ENCODE data around the gene LETM1. TPM values are rescaled to one million over a fixed set of nuclear protein-coding genes. Genes with fewer than 3 reads are reported as not detected.

LETM1 gene
- total and polyA plus RNA-seq, 4 experiments from 2014 or later = 6.5 to 42.8 (median 25.5) TPM

DNA sequence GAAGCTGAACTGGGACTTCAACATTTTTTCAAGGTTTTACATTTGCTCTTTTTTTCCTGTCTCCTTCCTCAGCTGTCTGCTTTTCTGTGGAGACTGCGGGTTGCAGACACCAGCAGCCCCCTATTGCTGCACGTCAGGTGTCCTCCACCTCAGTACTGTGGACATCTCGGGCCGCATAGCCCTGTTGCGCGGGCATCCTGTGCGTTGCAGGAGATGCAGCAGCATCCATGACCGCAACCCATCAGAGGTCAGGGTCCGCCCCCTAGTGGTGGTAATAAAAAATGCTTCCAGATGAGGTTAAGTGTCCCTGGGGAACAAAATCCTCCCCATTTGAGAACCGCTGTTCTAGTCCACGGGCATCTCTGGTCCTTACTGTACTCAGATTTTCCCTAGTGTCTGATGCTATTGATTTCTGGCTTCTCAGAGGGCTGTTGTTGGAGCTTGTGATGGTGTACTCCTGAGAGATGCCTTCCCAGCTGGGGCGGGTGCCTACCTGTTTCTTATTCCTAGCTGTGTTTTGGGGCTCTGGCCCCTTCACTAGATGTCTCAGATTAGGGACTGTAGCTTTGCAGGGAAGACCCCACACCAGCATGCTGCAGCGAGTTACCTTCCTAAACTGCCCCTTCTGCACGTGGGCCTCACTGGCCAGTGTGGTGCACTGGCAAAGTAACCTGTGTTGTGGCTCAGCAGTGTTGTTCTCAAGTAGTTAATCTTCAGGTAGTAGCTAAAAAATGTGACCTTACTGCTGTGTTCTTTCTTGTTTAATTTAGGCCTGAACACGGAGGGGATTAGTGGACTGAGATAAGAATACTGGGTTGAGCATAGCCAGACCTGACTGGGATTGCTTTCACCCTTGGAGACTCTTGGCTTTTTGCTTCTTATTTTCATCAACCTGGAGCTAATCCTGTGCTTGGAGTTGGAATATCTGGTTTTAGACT is 43.5 kb upstream of the LETM1 start:
- ChIA-PET CTCF (ENCODE audit: partially characterized antibody) (interaction anchor here (0.5 to 6.6 kb wide), 41 partner anchors 9 to 612 kb away, joined by 3 to 160 read pairs (median 4); partner anchors contain the start of gene LETM1), POLR2A (ENCODE audit: partially characterized antibody) (interaction anchor here (0.9 to 1.7 kb wide), 4 partner anchors 12 to 43 kb away, joined by 3 to 12 read pairs (median 4); partner anchors contain the start of gene LETM1)
- H3K4me3 Mint-ChIP-seq = peak overlapping the region in 4 of 8 donors; percentile 52 to 69 (median 56)

DNA sequence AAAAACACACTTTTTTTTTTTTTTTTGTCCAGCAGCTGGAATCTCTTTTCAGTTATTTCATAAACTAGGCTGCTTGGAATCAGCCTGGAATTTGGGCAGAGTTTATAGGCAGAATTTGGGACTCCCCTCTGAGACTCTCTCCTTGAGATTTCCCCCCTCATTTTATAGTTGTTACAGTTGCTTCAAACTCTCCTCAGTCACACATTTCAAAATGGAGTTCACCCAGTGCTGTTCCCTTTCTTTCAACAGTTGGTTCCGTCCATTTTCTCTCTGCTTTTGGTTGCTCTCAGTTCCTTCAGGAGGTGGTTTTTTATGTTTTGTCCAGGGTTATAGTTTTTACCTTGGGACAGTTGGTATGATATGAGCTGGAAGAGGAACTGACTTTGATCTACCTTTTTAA is 42.7 kb upstream of the LETM1 start:
- Histone ChIP-seq H3K27ac (ENCODE audit: low read depth, low read length) (no peak overlapping the region), H3K4me1 (ENCODE audit: insufficient read depth, low read length) (peaks cover 6% of the 10 kb centered on the region), H3K36me3 (ENCODE audit: insufficient read depth, low read length) (peaks cover 18% of the 10 kb centered on the region), H3K27me3 (ENCODE audit: insufficient read depth, low read length) (no peaks in the 10 kb centered on the region), H3K9me3 (ENCODE audit: control insufficient read depth in 1 of 2, low read length in 2 of 2) (no peaks in the 10 kb centered on the region), H3K4me3 (ENCODE audit: low read length in 2 of 2) (no peak overlapping the region)
- DNase-seq = no peak
- POLR2A ChIA-PET (ENCODE audit: partially characterized antibody) = interaction anchor here (0.8 to 1.7 kb wide), 3 partner anchors 29 to 151 kb away, joined by 3 to 12 read pairs (median 4); partner anchors contain the start of gene LETM1
- Mint-ChIP-seq H3K4me1 (peaks cover 12 to 21% (median 13%) of the 10 kb centered on the region in 4 donors), H3K27me3 (no peaks in the 10 kb centered on the region), H3K27ac (peak overlapping the region in 2 of 7 donors; percentile 19 to 38), H3K36me3 (peaks cover 23% of the 10 kb centered on the region in 2 donors), H3K9me3 (no peaks in the 10 kb centered on the region), H3K4me3 (no peak overlapping the region)
- intact Hi-C loops (cut with micrococcal nuclease) = loop anchor here (1.0 to 2.0 kb wide), 4 partner anchors 26 to 205 kb away; partner anchors contain the start of gene LETM1
- CTCF ChIA-PET (ENCODE audit: partially characterized antibody) = interaction anchor here (0.6 to 6.6 kb wide), 29 partner anchors 10 to 207 kb away, joined by 3 to 160 read pairs (median 7); partner anchors contain the start of gene LETM1

More for the DNA sequence above, 43.5 kb upstream of the LETM1 start:
- intact Hi-C loops (cut with micrococcal nuclease) = loop anchor here (1.0 to 2.0 kb wide), 4 partner anchors 27 to 206 kb away; partner anchors contain the start of gene LETM1
- Histone ChIP-seq H3K9me3 (ENCODE audit: control insufficient read depth in 1 of 2, low read length in 2 of 2) (no peaks in the 10 kb centered on the region), H3K4me1 (ENCODE audit: insufficient read depth, low read length) (peaks cover 6% of the 10 kb centered on the region), H3K27ac (ENCODE audit: low read depth, low read length) (no peak overlapping the region), H3K27me3 (ENCODE audit: insufficient read depth, low read length) (no peaks in the 10 kb centered on the region), H3K36me3 (ENCODE audit: insufficient read depth, low read length) (peaks cover 24% of the 10 kb centered on the region), H3K4me3 (ENCODE audit: low read length in 2 of 2) (no peak overlapping the region)
- no peaks in the 10 kb centered on the region for H3K9me3 Mint-ChIP-seq
- DNase-seq = peak; percentile 68 to 79 (median 75)
- no peaks in the 10 kb centered on the region for H3K27me3 Mint-ChIP-seq
- H3K27ac Mint-ChIP-seq = peak overlapping the region in 3 of 7 donors; percentile 19 to 85 (median 85)
- peaks cover 25 to 29% of the 10 kb centered on the region in 2 donors for H3K36me3 Mint-ChIP-seq
- H3K4me1 Mint-ChIP-seq = peaks cover 12 to 21% (median 14%) of the 10 kb centered on the region in 4 donors

DNA sequence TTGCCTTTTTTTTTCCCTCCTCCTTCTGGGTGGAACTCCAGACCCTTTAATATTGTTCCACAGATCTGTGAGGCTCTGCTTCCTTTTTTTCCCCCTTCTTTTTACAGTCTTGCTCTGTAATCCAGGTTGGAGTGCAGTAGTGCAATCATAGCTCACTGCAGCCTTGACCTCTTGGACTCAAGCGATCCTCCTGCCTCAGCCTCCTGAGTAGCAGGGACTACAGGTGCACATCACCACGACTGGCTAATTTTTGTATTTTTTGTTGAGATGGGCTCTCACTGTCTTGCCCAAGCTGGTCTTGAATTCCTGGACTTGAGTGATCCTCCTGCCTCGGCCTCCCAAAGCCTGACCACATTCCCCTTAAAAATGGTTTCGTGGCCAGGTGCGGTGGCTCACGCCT is 42.1 kb upstream of the LETM1 start:
- peaks cover 11 to 16% (median 13%) of the 10 kb centered on the region in 4 donors for H3K4me1 Mint-ChIP-seq
- Histone ChIP-seq H3K4me3 (ENCODE audit: low read length in 2 of 2) (no peak overlapping the region), H3K4me1 (ENCODE audit: insufficient read depth, low read length) (peaks cover 6% of the 10 kb centered on the region), H3K36me3 (ENCODE audit: insufficient read depth, low read length) (peaks cover 15% of the 10 kb centered on the region), H3K27ac (ENCODE audit: low read depth, low read length) (no peak overlapping the region), H3K9me3 (ENCODE audit: control insufficient read depth in 1 of 2, low read length in 2 of 2) (no peaks in the 10 kb centered on the region), H3K27me3 (ENCODE audit: insufficient read depth, low read length) (no peaks in the 10 kb centered on the region)
- intact Hi-C loops (cut with micrococcal nuclease) = loop anchor here (2.0 kb wide), 1 partner anchor 25 kb away; no protein-coding TSS in a partner anchor
- ChIA-PET CTCF (ENCODE audit: partially characterized antibody) (interaction anchor here (1.3 to 6.6 kb wide), 10 partner anchors 8 to 204 kb away, joined by 3 to 160 read pairs (median 34); partner anchors contain the start of gene LETM1), POLR2A (ENCODE audit: partially characterized antibody) (interaction anchor here (0.8 to 1.6 kb wide), 2 partner anchors 28 to 150 kb away, joined by 3 to 4 read pairs; no protein-coding TSS in a partner anchor)
- peaks cover 18% of the 10 kb centered on the region in 2 donors for H3K36me3 Mint-ChIP-seq
- DNase-seq = no peak
- H3K9me3 Mint-ChIP-seq = no peaks in the 10 kb centered on the region
- no peaks in the 10 kb centered on the region for H3K27me3 Mint-ChIP-seq
- peak overlapping the region in 1 of 7 donors; percentile 77 for H3K27ac Mint-ChIP-seq
- no peak overlapping the region for H3K4me3 Mint-ChIP-seq

GRCh38 chr4:1896658-1896991 is 40.7 kb upstream of the LETM1 start:
- H3K4me3 Mint-ChIP-seq = no peak overlapping the region
- CTCF ChIA-PET (ENCODE audit: partially characterized antibody) = interaction anchor here (2.2 to 6.6 kb wide), 3 partner anchors 10 to 203 kb away, joined by 6 to 160 read pairs (median 43); no protein-coding TSS in a partner anchor
- no peaks in the 10 kb centered on the region for H3K27me3 Mint-ChIP-seq
- H3K36me3 Mint-ChIP-seq = peaks cover 8 to 16% of the 10 kb centered on the region in 2 donors
- intact Hi-C loops (cut with micrococcal nuclease) = no loop called here
- no peak overlapping the region for H3K27ac ChIP-seq (ENCODE audit: low read depth, low read length)
- H3K4me1 Mint-ChIP-seq = peaks cover 14 to 20% (median 15%) of the 10 kb centered on the region in 4 donors
- POLR2A ChIA-PET (ENCODE audit: partially characterized antibody) = no interaction called here
- H3K9me3 ChIP-seq (ENCODE audit: control insufficient read depth in 1 of 2, low read length in 2 of 2) = no peaks in the 10 kb centered on the region
- peaks cover 6% of the 10 kb centered on the region for H3K4me1 ChIP-seq (ENCODE audit: insufficient read depth, low read length)
- peaks cover 9% of the 10 kb centered on the region for H3K36me3 ChIP-seq (ENCODE audit: insufficient read depth, low read length)
- peak overlapping the region in 1 of 7 donors; percentile 5 for H3K27ac Mint-ChIP-seq
- no peak overlapping the region for H3K4me3 ChIP-seq (ENCODE audit: low read length in 2 of 2)
- no peaks in the 10 kb centered on the region for H3K9me3 Mint-ChIP-seq
- DNase-seq = no peak
- no peaks in the 10 kb centered on the region for H3K27me3 ChIP-seq (ENCODE audit: insufficient read depth, low read length)

DNA sequence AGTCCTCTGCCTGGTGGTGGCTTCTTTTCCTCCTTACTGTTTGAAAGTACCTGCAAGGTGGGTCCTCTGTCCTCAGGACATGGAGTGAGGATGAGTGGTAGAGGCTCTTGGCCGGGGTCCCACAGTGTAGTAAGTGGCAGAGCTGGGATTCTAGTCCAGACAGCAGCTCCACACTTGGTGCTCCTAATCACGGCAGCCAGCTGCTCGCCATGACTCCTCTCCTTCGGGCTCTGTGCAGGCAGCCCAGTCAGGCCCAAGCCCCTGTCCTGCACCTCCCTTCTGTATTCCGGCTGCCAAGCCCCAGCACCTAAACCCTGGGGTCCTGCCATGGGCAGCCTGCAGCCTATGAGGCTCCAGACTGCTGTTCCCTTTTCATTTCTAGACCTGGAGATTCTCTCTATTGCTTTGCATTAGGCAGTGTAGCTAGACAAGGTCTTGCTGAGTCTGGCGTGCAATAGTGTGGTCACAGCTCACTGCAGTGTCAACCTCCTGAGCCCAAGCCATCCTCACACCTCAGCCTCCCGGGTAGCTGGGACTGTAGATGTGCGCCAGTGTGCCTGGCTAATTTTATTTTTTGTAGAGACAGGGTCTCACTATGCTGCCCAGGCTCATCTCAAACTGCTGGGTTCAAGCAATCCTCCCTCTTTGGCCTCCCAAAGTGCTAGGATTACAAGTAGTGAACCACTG is 40.2 kb upstream of the LETM1 start:
- ChIA-PET CTCF (ENCODE audit: partially characterized antibody) (interaction anchor here (1.1 to 2.2 kb wide), 2 partner anchors 10 to 203 kb away, joined by 3 to 6 read pairs; no protein-coding TSS in a partner anchor), POLR2A (ENCODE audit: partially characterized antibody) (no interaction called here)
- H3K9me3 Mint-ChIP-seq = no peaks in the 10 kb centered on the region
- Histone ChIP-seq H3K36me3 (ENCODE audit: insufficient read depth, low read length) (peaks cover 4% of the 10 kb centered on the region), H3K27ac (ENCODE audit: low read depth, low read length) (no peak overlapping the region), H3K4me1 (ENCODE audit: insufficient read depth, low read length) (peaks cover 6% of the 10 kb centered on the region), H3K4me3 (ENCODE audit: low read length in 2 of 2) (no peak overlapping the region), H3K27me3 (ENCODE audit: insufficient read depth, low read length) (no peaks in the 10 kb centered on the region), H3K9me3 (ENCODE audit: control insufficient read depth in 1 of 2, low read length in 2 of 2) (no peaks in the 10 kb centered on the region)
- H3K27ac Mint-ChIP-seq = peak overlapping the region in 2 of 7 donors; percentile 8 to 75
- no peak for DNase-seq
- H3K4me3 Mint-ChIP-seq = no peak overlapping the region
- H3K36me3 Mint-ChIP-seq = peaks cover 6 to 12% of the 10 kb centered on the region in 2 donors
- no peaks in the 10 kb centered on the region for H3K27me3 Mint-ChIP-seq
- intact Hi-C loops (cut with micrococcal nuclease) = no loop called here
- H3K4me1 Mint-ChIP-seq = peaks cover 14 to 21% (median 15%) of the 10 kb centered on the region in 4 donors

DNA sequence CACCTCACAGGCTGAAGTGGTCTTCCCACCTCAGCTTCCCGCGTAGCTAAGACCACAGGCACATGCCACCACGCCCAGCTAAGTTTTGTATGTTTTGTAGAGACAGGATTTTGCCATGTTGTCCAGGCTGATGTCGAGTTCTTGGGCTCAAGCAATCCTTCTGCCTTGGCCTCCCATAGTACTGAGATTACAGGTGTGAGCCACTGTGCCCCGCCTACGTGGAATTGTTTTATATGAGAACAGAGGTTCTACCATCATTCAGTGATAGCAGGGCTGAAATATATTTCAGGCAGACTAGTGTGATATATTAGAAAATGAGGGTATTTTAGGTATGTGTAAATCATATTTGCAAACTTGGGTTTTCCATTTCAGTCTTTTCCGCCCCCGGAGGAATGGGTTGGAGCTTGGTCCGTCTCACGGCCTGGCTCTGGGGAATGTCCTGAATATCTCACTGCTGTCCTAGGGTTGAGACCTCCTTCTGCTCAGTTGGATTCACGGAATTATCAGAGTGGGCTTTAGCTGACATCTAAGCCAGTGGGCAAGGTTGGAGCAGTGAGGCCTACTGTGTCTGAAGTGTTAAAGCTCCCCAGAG is 35.1 kb upstream of the LETM1 start:
- Histone ChIP-seq H3K9me3 (ENCODE audit: control insufficient read depth in 1 of 2, low read length in 2 of 2) (no peaks in the 10 kb centered on the region), H3K4me3 (ENCODE audit: low read length in 2 of 2) (no peak overlapping the region), H3K36me3 (ENCODE audit: insufficient read depth, low read length) (no peaks in the 10 kb centered on the region), H3K4me1 (ENCODE audit: insufficient read depth, low read length) (no peaks in the 10 kb centered on the region), H3K27me3 (ENCODE audit: insufficient read depth, low read length) (no peaks in the 10 kb centered on the region), H3K27ac (ENCODE audit: low read depth, low read length) (no peak overlapping the region)
- H3K36me3 Mint-ChIP-seq = peaks cover 0 to 10% of the 10 kb centered on the region in 2 donors
- no peaks in the 10 kb centered on the region for H3K9me3 Mint-ChIP-seq
- ChIA-PET POLR2A (ENCODE audit: partially characterized antibody) (no interaction called here), CTCF (ENCODE audit: partially characterized antibody) (interaction anchor here (6.4 kb wide), 1 partner anchor 10 kb away, joined by 57 read pairs; no protein-coding TSS in a partner anchor)
- intact Hi-C loops (cut with micrococcal nuclease) = no loop called here
- no peaks in the 10 kb centered on the region for H3K27me3 Mint-ChIP-seq
- no peak for DNase-seq
- H3K27ac Mint-ChIP-seq = peak overlapping the region in 1 of 7 donors; percentile 42
- peaks cover 17 to 23% (median 21%) of the 10 kb centered on the region in 4 donors for H3K4me1 Mint-ChIP-seq
- no peak overlapping the region for H3K4me3 Mint-ChIP-seq
